GM18907 (cell line): ENCODE data around the gene ZCCHC10.
"Not testable (repeated sequence)": the region's sequence is repeated elsewhere in the genome, so short reads cannot be mapped to it uniquely, and the experiment has no call there.

Experiments
- ATAC-seq: cut with Tn5 transposase; IDR thresholded peaks from one replicate; pipeline ENCODE4 v1.9.1; 2021; ENCODE audit warnings: mild to moderate bottlenecking, moderate library complexity; ENCODE audit not compliant: unreplicated experiment

ZCCHC10 gene

DNA sequence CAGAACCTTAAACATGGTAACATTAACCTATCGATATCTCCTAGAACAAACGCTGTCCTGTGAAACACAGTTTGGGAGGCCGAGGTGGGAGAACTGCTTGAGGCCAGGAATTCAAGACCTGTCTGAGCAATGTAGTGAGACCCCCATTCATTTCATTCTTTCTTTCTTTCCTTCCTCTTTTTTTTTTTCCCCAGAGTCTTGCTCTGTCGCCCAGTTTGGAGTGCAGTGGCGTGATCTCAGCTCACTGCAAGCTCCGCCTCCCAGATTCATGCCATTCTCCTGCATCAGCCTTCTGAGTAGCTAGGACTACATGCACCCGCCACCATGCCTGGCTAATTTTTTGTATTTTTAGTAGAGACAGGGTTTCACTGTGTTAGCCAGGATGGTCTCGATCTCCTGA, 20.2 kb upstream of the ZCCHC10 start:
- ATAC-seq: not testable (repeated sequence)

DNA sequence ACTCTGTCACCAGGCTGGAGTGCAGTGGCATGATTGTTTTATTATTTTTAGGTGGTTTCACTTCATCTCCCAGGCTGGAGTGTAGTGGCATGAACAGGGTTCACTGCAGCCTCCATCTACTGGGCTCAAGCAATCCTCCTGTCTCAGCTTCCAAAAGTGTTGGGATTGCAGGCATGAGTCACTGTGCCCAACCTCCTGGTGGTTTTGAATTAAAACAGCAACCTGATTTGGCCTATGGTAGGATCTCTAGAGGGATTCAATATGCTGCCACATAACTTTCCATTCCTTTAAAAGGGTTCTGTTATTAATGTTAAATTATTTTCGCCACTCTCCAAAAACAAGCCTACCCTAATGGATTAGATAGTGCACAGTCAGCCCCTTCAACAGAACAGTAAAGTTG, 15.6 kb upstream of the ZCCHC10 start:
- ATAC-seq: no peak

GRCh38 chr5:133041157-133041784, 14.9 kb upstream of the ZCCHC10 start:
- ATAC-seq: no peak

- ATAC-seq: not testable (repeated sequence)
Measured at GRCh38 chr5:133036677-133037076, 10.3 kb upstream of the ZCCHC10 start.

- no peak for ATAC-seq
Measured at GRCh38 chr5:133035224-133035623, 8.9 kb upstream of the ZCCHC10 start.

DNA sequence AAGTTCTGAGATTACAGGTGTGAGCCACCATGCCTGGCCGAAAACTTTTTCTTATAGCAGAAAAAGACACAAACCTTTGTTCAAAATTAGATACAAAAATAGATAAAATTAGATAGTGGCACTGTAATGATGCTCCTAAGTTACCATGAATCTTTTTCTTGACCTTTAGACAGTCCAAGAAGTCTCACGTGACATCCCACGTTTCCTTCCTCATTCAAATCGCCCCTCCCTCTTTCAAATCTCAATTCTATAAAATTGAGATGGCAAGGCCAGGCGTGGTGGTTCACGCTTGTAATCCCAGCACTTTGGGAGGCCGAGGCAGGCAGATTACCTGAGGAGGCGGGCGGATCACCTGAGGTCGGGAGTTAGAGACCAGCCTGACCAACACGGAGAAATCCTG, 7.7 kb upstream of the ZCCHC10 start:
- ATAC-seq: no peak

DNA sequence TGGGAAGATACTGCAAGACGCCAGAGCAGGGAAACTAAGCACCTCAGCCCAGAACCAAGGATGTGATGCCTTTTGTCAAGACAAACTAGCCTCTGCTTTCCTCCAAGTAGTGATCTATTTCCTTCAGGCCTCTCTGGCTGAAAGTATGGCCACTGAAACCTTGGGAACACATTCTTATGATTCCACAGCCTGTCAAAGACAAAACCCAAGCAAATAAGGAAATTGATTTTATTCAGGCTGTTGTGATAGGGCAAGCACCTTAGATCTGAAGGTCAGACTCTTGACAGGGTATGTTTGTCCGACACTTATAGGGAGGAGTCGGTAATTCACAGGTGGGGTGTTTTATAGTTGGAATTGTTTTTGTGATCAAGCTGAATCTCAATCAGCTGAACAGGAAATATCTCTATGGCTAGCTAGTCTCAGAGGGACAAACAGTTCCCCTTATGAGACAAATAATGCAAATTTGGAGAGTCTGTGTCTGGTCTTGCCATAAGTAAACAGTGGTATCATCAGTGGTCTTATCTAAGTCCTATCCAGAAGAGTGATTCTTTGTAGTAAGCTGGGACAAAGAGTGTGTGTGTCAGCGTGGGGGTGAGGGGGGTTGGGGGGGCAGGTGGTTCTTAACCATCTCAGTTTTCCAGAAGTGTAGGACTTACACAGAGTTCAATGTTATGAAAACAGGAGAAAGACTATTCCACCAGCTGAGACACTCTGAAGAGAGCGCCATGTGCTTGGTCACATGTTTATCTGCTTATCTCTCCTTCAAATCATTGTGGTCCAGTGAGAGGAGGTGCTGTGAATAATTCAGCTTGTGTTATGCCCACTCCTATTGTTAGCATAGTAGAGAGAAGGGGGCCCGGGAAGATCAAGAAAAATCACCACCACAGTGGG, 6.7 kb upstream of the ZCCHC10 start:
- peak; percentile 65 for ATAC-seq

DNA sequence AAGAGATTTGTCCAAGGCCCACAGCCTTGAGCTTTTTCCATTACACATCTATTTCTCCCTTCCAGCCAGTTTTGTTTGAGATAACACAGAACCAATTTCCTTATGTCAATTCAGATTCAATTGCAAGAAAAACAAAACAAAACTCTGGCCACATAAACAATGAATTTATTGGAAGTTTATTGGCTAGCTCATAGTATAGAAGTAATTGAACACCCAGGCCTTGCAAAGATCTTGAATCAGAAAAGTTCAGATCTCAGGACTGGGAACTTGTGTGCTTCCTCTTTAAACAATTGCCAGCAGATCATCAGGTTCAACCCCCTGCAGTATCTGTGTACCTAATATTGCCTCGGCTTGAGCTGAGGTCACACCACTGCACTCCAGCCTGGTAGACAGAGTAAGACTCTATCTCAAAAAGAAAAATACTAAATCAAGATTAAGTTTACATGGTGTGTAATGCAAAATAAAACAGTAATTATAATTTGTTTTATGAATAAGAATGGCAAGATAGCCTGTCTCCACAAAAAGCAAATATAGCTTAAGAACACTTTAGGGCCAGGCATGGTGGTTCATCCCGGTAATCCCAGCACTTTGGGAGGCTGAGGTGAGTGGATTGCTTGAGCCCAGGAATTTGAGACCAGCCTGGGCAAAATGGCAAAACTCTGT, 4.1 kb upstream of the ZCCHC10 start:
- ATAC-seq: no peak

- no peak for ATAC-seq
Measured at GRCh38 chr5:133029416-133029815, 3.1 kb upstream of the ZCCHC10 start.

GRCh38 chr5:133026664-133027153, 360 bp upstream of the ZCCHC10 start:
- ATAC-seq: no peak

DNA sequence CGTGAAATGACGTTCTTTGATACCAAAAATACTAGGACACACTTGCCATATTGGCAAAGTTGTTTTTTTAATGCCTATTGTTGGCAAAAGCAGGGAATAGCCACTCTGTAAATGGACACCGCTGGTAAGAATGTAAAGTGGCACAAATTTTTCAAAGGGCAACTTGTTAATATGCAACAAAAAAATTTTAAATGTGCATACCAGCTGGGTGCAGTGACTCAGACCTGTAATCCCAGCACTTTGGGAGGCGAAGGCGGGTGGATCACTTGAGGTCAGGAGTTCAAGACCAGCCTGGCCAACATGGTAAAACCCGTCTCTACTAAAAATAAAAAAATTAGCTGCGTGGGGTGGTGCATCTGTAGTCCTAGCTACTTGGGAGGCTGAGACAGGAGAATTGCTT, 6.9 kb downstream of the ZCCHC10 start:
- not testable (repeated sequence) for ATAC-seq

GRCh38 chr5:133017964-133018363, 8.4 kb downstream of the ZCCHC10 start:
- no peak for ATAC-seq

DNA sequence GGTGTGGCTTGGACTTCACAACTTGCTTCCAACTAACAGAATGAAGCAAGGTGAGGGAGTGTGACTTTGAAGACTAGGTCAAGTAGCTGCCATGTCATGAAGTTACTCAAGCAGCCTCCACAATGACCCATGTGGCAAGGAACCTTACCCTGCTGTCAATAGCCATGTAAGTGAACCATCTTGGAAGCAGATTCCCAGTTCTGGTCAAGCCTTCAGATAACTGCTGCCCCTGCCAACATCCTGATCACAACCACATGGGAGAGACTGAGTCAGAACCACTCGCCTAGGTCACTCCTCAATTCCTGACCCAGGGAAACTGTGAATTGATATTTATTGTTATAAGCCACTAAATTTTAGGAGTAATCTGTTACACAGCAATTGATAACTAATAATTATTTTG, 10.9 kb downstream of the ZCCHC10 start:
- no peak for ATAC-seq

DNA sequence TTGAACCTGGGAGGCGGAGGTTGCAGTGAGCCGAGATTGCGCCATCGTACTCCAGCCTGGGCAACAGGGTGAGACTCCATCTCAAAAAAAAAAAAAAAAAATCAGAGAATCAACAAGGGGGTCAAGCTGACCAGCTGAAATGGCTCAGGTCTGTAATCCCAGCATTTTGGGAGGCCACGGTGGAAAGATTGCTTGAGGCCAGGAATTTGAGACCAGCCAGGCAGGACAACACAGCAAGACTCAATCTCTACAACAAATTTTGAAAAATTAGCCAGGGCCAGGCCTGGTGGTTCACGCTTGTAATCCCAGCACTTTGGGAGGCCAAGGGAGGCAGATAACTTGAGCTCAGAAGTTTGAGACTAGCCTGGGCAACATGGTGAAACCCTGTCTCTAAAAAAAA, 17.9 kb downstream of the ZCCHC10 start:
- not testable (repeated sequence) for ATAC-seq

DNA sequence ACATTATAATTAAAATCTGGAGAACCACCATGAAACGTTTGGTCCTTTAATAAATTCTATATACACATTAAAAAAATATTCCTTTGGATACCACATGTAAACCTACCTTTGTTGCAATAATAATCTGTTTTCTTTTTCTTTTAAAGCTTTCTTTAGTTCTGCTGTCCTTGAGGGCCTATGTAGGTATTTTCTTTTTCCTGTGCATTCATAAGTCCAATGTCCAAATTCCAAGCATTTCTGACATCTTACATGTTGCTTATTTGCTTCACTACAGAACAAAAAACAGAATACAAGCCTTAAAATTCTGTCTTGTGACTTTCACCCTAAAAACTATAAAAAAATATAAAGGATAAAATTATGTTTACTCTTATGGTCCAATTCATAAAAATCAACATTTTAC, 19.7 kb downstream of the ZCCHC10 start:
- no peak for ATAC-seq

GRCh38 chr5:132999246-132999645, 27.1 kb downstream of the ZCCHC10 start:
- ATAC-seq: no peak

- ATAC-seq: no peak
Measured at GRCh38 chr5:132998556-132998955, 27.8 kb downstream of the ZCCHC10 start.

GRCh38 chr5:132996307-132996706, 30.0 kb downstream of the ZCCHC10 start:
- no peak for ATAC-seq

GRCh38 chr5:132987531-132988408, 38.6 kb downstream of the ZCCHC10 start:
- ATAC-seq: no peak

DNA sequence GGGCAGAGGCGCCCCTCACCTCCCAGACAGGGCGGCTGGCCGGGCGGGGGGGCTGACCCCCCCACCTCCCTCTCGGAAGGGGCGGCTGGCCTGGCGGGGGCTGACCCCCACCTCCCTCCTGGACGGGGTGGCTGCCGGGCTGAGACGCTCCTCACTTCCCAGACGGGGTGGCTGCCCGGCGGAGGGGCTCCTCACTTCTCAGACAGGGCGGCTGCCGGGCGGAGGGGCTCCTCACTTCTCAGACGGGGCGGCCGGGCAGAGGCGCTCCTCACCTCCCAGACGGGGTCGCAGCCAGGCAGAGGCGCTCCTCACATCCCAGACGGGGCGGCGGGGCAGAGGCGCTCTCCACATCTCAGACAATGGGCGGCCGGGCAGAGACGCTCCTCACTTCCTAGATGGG, 43.4 kb downstream of the ZCCHC10 start:
- ATAC-seq: not testable (repeated sequence)

DNA sequence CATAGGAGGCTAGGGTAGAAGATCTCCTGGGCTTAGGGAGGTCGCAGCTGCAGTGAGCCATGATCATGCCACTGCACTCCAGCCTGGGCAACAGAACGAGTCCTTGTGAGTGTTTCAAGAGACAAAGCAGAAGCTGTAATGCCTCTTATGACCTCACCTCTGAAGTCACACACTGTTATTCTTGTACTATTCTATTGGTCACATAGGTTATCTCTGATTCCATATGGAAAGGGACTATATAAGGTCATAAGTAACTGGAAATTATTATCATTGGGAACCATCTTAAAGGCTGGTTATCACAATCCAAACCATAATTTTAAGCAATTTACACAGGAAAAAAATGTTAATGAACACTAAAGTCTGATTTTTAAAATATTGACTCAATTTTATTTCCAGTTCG, 45.1 kb downstream of the ZCCHC10 start:
- ATAC-seq: no peak
